Transverse colon (tissue), 3 donors: ENCODE data around the gene ADD1.

Experiments
- CTCF ChIP-seq, 5 experiments: fragments of 200-600 bp in 3 of 5; fragments of 450-650 bp in 2 of 5; sonication (generic) in 3 of 5; IDR thresholded peaks; 1 replicate in 2 of 5; 2 replicates in 3 of 5; pipeline ENCODE4 v1.5.1; 2016 to 2017; ENCODE audit warnings: antibody characterized with exemption in 5 of 5, inconsistent platforms in 3 of 5, mild to moderate bottlenecking in 2 of 5, moderate library complexity in 1 of 5
- EP300 ChIP-seq: sonication (generic); formaldehyde crosslinking; IDR thresholded peaks from one replicate; pipeline ENCODE4 v1.6.1; 2017; ENCODE audit warnings: antibody characterized with exemption, low read depth

GRCh38 chr4:2871466-2871865 is 27.8 kb downstream of the ADD1 start:
- TF ChIP-seq EP300 (no peak), CTCF (IDR thresholded peaks at IDR 0.05) (no peak)
